GM18499 (cell line): ENCODE measurements around the gene AADACL2.
"Not testable (repeated sequence)": the region's sequence is repeated elsewhere in the genome, so short reads cannot be mapped to it uniquely, and the experiment has no call there.

ENCODE experiments used
- ATAC-seq: cut with Tn5 transposase; IDR thresholded peaks from one replicate; pipeline ENCODE4 v1.9.1; 2021; ENCODE audit warnings: moderate number of reproducible peaks; ENCODE audit not compliant: insufficient read depth, unreplicated experiment

AADACL2 gene

GRCh38 chr3:151761581-151761980, 27.9 kb downstream of the AADACL2 start:
- no peak for ATAC-seq

DNA sequence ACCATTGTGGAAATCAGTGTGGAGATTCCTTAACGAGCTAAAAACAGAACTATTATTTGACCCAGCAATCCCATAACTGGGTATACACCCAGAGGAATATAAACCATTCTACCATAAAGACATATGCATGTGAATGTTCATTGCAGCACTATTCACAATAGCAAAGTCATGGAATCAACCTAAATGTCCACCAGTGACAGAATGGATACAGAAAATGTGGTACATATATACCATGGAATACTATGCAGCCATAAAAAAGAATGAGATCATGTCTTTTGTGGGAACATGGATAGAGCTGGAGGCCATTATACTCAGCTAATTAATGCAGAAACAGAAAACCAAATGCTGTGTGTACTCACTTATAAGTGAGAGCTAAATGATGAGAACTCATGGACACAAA, 31.0 kb downstream of the AADACL2 start:
- not testable (repeated sequence) for ATAC-seq

GRCh38 chr3:151765685-151766084, 32.0 kb downstream of the AADACL2 start:
- no peak for ATAC-seq

DNA sequence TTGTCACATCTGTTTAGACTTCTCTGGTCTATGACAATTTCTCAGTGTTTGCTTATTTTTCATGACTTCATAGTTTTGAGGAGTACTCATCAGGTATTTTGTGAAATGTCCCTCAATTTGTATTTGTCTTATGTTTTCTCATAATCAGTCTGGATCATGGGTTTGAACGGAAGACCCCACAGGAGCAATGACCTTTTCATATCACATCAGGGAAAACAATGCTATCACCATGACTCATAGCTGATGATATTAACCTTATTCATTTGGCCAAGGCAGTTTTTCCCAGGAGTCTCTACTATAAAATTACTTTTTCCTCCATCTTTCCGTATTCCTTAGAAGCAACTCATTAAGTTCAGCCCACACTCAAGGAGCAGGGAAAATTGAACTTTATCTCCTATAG, 32.7 kb downstream of the AADACL2 start:
- ATAC-seq, result no peak

DNA sequence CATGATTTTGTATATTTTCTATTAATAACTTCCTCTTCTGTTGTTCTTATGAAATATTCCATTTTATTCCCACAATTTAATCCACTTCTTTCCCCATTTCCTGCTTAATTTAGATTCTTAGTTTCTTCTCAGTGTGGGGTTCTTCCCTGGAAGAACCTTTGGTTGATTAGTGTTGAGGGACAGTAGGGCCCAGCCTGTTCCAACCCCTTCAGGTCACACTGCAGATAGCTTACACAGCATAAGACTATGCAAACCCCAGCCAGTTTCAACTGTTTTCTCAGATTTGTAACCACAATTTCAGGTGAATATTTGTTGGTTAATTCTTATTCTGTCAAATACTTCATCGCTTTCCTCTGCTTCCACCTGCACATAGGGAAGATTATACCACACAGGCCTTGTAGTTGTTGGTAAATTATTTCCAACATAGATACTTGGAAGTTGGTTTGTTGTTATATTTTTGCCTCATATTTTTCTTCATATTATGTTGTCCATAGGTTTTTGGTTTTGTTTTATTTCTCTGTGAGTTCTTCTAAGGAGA, 34.7 kb downstream of the AADACL2 start:
- no peak for ATAC-seq

GRCh38 chr3:151769175-151769574, 35.4 kb downstream of the AADACL2 start:
- ATAC-seq, result no peak

DNA sequence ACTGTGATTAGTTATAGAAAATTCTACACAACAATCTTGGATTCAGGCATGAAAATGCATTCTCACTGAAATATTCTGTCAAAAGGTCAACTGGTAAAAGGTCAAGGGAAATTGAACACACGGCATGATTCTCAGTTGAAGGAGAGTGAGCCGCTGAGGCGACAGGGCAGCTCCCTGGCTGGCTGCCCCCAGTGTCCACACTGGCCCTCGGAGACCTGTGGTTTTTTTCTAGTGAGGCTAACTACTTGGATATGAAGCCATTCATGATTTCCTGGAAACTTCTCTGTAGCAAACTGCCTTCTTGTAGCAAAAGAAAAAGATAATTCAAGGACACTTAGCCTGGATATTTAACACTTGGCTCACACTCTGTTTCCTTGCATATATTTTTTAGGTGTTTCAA, 37.2 kb downstream of the AADACL2 start:
- no peak for ATAC-seq

GRCh38 chr3:151772825-151773480, 39.2 kb downstream of the AADACL2 start:
- ATAC-seq, result no peak

GRCh38 chr3:151774235-151774634, 40.5 kb downstream of the AADACL2 start:
- no peak for ATAC-seq

DNA sequence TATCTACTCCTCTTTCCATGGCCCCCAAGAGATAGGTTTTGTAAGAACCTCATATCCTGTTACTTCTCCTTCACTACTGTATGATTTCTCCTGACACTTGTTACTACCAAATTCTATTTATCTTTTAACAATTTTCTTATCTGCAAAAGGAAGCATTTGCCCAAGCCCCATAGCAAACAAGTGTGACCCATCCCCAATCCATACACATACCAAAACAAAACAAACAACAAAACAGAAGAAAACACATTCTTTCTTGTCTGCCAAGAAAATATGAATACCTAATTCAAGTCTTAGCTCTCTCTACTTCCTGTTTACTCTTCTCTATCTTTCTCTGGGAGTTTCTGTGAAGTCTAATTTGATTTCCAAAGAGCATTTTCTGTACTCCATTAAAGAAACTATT, 41.2 kb downstream of the AADACL2 start:
- no peak for ATAC-seq

- no peak for ATAC-seq
Observed at GRCh38 chr3:151775314-151776258, 41.9 kb downstream of the AADACL2 start.

DNA sequence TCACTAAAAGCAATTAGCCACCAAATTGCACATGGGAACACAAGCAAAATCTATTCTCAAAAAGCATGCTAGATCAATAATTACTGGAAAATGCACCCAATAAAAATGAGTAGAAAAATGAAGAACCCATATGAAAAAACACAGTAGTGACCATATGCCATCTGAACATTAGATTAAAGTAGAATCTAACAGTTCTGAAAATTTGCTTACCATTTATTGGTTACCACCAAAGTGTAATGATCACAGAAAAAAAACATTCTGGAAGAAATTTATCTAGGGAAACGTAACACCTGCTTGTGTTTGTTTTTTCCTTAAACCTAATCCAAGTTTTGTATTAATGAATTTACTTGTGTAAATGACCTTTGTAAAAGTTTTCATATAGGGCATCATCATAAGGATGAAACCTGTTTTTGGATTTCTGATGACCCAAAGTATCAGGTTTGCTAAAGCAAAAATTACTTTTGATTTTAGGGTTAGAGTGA, 42.6 kb downstream of the AADACL2 start:
- no peak for ATAC-seq

- ATAC-seq, result no peak
Observed at GRCh38 chr3:151777880-151778279, 44.2 kb downstream of the AADACL2 start.

GRCh38 chr3:151787626-151788025, 53.9 kb downstream of the AADACL2 start:
- ATAC-seq, result no peak

DNA sequence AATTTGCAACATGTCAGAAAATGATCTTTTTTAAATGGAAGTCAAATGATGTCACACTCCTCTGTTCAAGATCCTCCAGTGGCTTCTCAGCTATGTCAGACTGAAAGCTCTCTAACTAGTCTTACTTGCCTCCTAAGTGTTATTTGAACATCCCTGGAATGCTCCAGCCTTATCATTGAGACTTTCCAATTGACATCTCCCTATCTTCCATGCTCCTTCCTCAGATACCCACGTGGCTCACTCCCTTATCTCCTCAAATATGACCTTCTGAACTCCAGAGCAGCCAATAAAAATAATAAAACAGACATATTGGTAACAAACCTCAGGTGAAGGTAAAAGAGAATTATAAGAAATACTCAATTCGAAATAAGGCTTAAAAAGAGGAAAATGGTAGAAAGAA, 54.7 kb downstream of the AADACL2 start:
- no peak for ATAC-seq

DNA sequence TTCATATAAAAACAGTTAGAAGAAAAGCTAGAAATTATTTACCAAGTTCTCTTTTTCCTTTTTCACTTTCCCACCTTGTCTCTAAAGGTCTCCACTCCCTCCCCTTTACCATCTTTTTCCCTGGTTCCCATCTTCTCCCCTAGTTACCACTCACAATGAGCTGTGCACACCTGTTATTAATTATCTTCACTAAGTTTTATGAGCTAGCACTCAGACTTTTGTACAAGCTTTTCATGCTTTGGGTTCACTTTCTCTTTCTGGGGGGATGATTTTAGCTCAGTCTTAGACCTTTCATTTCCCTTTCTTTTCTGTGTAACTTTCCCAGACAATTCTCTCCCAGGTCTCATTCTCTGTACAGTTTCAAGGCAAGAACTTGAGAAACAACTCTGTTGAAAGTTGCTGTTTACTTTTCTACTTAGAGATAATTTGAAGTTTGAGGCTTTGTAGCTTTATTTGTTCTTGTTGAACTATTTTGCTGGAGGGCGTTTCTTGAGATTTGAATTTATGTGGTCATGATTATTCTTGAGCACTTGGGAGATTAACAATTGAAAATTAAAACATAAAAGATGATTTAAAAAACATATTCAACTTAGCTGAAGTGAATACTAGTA, 56.2 kb downstream of the AADACL2 start:
- no peak for ATAC-seq

GRCh38 chr3:151790763-151791162, 57.0 kb downstream of the AADACL2 start:
- not testable (repeated sequence) for ATAC-seq

DNA sequence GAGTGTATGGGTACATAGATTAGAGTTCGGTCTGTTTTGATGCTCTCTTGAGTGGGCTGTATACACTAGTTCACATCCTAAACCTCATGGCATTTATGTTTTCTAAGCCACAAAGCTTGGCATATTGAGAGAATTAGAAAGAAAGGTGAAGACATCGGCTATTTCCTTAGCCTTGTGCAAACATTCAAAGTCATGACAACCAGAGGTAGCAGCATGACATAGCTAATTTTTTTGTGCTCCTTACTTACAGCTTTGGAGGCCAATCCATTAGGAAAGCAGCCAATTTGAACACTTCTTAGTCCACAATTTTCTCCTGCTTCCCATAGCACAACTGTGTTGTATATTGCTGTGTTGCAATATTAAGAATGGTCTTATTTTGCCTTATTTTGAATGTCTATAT, 58.7 kb downstream of the AADACL2 start:
- no peak for ATAC-seq

DNA sequence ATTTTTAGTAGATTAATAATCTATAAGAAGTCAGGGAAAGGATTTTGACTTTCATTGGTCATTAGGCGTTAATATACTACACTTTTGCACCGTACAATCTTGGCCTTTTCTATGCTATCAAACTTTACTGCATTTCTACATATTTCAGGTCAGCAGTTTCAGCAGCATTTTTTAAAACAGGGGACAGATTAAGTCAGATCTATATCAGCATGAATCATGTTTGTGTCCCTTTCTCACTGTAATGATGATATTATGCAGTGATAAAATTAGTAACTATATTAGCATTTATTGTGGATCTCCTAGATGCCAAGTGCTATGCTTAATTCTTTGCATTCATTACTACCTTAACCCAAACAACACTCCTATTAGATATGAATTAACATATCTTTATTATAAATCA, 59.9 kb downstream of the AADACL2 start:
- ATAC-seq, result no peak

- no peak for ATAC-seq
Observed at GRCh38 chr3:151794080-151794479, 60.4 kb downstream of the AADACL2 start.

DNA sequence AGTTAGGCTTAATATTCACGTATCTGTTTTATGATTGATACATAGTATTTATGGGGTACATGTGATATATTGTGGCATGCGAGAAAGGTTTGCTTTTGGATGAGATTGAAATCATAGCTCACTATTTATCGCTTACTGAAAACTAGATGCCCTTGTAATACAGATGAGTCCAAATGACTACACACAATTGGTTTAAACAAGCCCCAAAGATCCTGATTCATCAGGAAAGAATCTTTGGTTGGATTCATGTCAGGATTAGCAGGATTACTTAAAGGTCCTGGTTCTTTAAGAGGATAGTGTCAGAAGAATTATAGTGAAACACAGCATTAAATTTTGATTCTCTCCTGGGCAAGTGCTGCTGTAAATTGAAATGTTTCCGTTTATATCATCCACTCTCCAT, 61.5 kb downstream of the AADACL2 start:
- no peak for ATAC-seq
